DMS79 treated with DMSO at 0.1 percent for 48 hours (cell line): ENCODE data around the gene SPARC.

Experiments used
- DNase-seq: peaks from one replicate; lab custom pipeline; 2025; lab: John Stamatoyannopoulos, UW

SPARC gene

DNA sequence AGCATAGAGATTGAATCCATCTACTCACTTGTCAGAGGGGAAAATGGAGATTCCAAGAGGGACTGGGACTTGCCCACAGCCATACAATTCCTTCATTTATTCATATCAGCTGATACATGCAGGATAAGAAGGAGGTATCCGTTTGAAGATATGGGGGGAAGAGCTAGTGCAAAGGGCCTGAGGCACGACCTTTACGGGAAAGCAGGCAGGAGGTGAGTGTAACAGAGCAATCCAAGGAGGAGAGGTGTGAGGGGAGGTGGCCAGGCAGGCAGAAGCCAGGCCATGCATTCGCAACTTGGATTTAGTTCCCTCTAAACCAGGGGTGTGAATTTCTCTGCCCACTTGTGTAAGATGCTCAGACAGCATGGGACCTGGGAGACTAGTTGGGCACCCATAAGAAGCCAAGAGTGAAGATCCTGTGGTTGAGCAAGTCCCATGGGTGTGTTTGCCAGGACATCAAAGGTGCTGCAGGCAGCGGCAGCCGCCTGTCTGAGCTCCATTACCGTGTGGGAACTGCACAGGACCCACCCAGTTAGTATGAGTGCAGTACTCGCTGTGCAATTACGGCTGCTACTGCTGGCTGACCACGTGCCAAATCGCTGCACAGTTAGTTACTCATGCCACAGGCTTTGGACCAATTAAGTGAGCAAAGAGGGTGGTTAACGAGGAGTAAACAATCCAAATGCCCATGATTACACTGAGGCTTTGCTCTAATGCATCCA, 64.2 kb downstream of the SPARC start:
- peak; percentile 35 for DNase-seq

DNA sequence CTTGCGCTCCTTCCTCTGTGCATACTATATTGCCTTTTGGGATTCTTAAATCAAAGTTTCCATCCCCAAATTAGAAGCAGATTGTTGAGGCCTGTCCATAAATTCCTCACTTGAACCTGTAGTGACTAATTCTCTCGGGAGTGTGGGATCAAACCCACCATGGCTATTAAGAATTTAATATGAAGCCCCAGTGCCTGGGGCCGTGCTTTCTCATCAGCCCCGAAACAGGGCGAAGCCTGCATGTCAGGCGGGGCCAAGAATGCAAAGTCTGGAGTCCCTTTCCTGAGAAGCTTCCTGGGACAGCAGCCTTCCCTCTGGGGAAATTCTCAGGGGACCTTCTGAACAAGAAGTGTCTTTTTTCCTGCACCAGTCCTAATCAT, 66.3 kb downstream of the SPARC start:
- DNase-seq: no peak

DNA sequence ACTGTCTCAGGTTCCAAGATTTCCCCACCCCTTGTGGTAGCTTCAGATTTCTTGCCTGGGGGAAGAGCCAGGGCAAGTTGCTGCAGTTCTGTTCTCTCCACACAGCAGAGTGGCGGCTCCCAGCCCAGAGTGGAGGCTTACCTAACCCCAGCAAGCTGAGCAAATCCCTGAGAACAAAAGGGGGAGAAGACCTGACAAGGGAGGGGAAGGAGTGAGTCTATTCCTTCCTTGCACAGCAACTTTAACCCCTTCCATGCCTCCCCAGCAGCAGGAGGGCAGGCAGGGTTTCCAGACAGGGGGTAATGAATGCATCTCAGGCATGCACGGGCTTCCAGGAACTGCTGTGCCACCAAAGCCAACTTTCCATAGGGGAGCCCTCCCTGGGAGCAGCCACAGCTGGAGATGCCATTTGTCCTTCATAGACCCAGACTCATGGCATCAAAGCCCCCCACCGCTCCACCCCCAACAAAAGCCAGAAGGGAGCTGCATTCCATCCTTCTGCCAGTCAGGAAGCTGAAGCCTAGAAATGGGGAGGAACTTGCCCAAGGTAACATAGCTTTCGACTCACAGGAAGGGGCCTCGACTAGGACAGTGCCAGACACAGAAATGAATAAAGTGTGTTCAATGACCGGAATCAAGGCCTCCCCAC, 66.8 kb downstream of the SPARC start:
- no peak for DNase-seq

DNA sequence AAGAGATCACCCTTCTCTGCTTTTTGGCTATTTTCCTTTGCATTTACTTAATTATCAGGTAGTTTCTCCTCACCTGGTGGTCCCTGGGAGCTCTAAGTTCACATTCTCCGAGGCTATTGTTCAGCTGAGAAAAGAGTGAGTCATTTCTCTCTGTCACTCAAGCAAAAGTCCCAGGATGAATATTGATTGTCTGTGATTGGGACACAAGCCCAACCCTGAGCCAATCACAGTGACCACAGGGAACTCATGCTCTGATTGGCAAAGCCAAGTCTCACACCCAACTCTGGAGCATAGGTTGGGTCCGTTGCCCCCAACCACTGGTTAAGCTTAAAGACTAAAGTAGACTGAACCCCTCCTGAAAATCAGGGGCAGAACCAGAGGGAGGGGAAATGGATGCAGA, 67.8 kb downstream of the SPARC start:
- no peak for DNase-seq

DNA sequence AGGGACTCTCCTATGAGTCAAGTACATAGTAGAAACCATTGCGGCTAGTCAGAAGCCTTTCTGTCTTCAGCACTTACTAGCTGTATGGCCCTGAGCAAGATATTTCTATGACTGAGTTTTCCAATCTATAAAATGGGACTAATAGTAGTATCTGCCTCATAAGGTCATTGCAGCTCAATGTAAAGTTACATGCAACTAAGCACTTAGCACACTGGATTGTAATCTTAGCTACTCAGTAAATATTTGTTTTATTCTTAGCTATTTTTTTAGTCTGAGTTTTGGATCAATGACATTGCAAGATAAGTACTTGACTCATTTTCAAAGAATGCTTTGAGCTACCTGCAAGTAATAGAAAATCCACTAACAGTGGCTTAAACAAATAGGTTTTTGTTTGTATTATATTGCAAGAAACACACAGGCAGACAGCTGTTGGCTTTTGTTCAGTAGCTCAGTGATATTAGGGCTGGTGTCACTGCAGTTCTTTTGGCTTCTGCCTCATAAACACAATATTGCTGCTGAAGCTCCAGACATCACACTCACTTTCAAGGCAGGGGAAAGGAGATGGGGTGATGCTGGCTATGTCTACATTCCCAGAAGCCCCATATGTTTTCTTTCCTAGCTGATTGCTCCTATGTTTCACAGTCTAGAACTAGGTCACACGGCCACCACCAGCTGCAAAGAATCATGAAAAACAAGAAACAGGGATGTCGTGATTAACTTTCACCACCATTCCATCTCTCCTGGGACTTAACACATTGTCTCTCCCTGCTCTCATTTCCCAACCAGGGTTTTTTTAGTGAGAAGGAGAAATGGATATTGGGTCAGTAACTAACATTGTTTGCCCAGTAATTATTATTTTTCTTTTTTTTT, 68.6 kb downstream of the SPARC start:
- no peak for DNase-seq

DNA sequence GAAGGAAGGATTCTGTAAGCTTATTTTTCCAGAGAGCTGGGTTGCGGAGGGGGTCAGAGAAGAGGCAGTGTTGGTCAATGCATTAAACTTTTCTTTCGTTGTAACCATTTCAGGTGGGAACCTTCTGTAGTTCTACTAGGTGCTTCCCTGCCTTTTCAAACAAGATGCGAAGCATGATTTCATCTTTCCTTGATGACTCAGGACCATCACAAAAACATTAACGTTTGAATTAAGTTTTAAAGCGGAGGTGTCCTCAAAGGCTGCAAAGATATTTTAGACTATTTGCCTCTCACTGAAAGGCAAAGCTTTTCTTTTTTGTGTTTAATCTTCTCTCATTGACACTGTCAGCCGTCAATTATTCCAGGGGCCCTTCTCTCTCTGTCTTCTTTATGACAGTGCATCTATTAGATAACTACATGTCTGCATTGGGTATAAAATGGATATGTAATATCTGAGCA, 69.3 kb downstream of the SPARC start:
- DNase-seq: no peak

DNA sequence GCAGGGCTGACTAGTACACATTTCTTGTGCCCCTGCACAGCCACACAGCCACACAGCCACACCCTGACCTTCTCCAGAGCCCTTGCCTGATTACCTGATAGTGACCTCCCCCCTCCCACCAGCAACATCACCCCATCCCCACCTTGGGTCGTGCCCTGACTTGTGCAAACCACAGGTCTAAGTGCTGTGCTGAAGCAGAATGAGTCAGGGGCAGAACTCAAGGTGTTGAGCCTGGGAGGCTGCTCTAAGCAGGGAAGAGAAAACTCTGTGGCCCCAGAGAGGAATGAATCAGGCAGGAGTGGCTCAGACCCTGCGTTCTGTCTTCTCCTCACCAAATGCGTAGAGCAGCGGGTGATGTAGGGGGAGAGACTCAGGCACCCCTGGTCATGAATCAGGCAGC, 71.3 kb downstream of the SPARC start:
- DNase-seq: peak; percentile 5

DNA sequence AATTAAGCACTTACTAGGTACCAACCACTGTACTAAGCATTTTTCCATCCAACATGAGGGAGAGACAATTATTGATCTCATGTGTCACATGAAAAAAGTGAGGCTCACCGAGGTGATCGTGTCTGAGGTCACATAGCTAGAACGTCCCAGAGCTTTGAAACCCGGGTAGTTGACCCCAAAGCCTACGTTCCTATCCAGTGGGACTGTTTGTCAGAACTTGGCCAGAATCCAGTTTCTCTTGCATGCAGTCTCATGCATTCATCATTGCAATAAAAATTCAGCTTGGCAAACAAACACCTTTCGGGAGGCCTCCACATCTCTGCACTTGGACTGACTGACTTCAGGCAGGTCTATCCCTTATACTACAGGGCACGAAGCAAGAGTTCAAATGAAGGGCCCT, 72.2 kb downstream of the SPARC start:
- DNase-seq: no peak

DNA sequence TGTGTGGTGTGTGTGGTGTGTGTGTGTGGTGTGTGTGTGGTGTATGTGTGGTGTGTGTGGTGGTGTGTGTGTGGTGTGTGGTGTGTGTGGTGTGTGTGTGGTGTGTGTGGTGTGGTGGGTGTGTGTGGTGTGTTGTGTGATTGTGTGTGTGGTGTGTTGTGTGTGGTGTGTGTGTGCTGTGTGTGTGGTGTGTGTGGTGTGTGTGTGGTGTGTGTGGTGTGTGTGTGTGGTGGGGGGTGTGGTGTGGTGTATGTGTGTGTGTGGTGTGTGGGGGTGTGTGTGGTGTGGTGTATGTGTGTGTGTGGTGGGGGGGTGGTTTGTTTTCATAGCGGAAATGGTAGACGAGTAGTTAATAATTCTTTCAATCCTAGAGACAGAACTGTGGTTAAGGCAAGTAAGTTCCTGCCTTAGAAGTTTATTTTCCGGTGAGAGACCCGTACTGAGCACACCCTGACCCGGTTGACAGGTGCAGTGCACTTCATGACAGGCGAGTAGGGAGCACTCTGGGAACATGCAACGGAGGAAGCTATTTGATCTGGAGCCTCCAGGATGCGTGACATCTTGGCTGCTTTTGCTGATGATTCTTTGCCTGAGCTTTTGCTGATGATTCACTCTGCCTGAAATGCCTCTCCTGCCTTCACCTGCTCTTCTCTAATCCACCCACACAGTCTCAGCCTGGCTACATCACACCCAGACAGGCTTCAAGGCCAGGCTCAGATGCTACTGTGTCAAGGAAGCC, 73.9 kb downstream of the SPARC start:
- DNase-seq: peak; percentile 4

DNA sequence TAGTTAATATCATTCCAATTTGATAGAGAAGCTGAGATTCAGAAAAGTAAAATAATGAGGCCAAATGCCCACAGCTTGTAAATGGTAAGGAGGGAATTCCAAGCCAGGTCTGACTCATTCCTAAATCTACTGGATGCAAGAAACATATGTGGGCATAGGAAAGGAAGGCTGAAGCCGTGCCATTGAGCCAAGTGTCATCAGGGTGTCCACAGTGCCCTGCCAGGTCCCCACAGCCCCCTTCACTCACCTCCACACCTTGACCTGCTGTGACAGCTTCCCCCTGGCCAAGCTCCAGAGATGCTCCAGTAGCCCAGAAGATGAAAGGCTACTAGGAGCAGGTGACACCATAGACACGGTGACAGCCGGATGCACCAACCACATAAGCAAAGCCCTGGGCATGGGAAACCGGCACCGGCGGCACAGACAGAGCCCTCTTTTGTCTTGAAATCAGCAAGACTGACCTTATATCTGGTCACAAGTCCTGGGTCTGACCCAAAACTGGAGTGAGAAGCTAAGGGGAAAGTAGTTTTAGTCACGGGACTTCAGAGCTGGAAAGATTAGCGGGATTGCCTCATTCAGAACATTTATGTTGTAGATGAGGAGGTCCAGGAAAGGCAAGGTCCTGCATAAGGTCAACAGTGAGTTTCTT, 75.5 kb downstream of the SPARC start:
- DNase-seq: no peak
